ENCODE data around the gene ZNF438. TPM values are rescaled to one million over a fixed set of nuclear protein-coding genes. Genes with fewer than 3 reads are reported as not detected.

ZNF438 gene, protein sequence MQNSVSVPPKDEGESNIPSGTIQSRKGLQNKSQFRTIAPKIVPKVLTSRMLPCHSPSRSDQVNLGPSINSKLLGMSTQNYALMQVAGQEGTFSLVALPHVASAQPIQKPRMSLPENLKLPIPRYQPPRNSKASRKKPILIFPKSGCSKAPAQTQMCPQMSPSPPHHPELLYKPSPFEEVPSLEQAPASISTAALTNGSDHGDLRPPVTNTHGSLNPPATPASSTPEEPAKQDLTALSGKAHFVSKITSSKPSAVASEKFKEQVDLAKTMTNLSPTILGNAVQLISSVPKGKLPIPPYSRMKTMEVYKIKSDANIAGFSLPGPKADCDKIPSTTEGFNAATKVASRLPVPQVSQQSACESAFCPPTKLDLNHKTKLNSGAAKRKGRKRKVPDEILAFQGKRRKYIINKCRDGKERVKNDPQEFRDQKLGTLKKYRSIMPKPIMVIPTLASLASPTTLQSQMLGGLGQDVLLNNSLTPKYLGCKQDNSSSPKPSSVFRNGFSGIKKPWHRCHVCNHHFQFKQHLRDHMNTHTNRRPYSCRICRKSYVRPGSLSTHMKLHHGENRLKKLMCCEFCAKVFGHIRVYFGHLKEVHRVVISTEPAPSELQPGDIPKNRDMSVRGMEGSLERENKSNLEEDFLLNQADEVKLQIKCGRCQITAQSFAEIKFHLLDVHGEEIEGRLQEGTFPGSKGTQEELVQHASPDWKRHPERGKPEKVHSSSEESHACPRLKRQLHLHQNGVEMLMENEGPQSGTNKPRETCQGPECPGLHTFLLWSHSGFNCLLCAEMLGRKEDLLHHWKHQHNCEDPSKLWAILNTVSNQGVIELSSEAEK
- total RNA-seq (10 to 100 TPM in 1 of 7 donors, 1 to 10 TPM in 6; 6.2 to 11.6 (median 6.9) TPM), polyA plus RNA-seq (10 to 100 TPM in 1 of 2 donors, 1 to 10 TPM in 1; 7.1 to 12.7 TPM)
- long read RNA-seq, donor 1, partial matches to known transcripts, result 8 of 18 reads
- long read RNA-seq, donor 1, other reads (novel, unspliced or antisense), result 8 of 18 reads
- long read RNA-seq, donor 2, partial matches to known transcripts, result 0 of 2 reads
- long read RNA-seq, donor 2, other reads (novel, unspliced or antisense), result 0 of 2 reads
- long read RNA-seq, donor 3, partial matches to known transcripts, result 1 of 12 reads
- long read RNA-seq, donor 3, other reads (novel, unspliced or antisense), result 5 of 12 reads

DNA sequence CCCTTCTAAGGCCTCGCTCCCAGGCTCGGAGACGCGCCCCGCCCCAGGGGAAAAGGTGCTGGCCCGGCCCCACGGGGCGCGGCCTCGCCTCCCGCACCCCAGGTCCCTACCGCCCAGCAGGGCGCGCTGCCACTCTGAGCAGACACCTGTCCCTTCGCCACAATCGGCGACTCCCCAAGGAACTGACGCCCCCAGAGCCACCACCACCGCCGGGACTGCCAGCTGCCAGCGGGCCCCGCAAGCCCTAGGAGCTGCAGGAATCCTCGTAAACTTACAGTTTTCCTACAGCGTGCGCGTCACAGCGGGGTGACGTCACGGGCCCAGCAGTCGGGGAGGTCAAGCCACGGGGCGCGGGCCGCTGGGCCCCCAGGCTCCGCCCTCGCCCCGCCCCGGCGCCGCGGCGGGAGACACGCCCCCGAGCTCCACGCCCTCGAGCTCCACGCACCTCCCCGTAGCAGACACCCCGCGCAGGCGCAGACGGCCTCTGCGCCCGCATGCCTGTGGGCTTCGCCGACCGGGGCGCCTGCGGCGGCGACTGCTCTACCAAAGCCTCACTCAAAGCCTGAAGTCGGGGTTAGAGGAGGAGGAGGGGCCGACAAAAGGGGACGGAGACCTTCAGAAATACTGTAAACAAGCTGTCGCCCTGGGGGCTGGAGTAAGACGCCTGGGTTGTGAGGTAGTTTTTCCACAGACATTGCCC is at the start of gene ZNF438:
Gene ZNF438 (minus strand): TSS at position 308 of the 700 bp plus-strand sequence. CDS start 154,831 bp downstream, outside the sequence.
- Histone ChIP-seq H3K9me3 (no peaks in the 10 kb centered on the region), H3K4me3 (peak within 1 kb of the TSS; percentile 83), H3K4me1 (ENCODE audit: insufficient read depth) (peaks cover 6% of the 10 kb centered on the region), H3K27ac (peak within 1 kb of the TSS; percentile 93 to 100), H3K27me3 (no peaks in the 10 kb centered on the region), H3K36me3 (no peaks in the 10 kb centered on the region)
- peak; percentile 43 for TF ChIP-seq EP300 (IDR thresholded peaks at IDR 0.05)
- peak; percentile 84 for TF ChIP-seq POLR2A (IDR thresholded peaks at IDR 0.05)
- TF ChIP-seq, protein P1, sequence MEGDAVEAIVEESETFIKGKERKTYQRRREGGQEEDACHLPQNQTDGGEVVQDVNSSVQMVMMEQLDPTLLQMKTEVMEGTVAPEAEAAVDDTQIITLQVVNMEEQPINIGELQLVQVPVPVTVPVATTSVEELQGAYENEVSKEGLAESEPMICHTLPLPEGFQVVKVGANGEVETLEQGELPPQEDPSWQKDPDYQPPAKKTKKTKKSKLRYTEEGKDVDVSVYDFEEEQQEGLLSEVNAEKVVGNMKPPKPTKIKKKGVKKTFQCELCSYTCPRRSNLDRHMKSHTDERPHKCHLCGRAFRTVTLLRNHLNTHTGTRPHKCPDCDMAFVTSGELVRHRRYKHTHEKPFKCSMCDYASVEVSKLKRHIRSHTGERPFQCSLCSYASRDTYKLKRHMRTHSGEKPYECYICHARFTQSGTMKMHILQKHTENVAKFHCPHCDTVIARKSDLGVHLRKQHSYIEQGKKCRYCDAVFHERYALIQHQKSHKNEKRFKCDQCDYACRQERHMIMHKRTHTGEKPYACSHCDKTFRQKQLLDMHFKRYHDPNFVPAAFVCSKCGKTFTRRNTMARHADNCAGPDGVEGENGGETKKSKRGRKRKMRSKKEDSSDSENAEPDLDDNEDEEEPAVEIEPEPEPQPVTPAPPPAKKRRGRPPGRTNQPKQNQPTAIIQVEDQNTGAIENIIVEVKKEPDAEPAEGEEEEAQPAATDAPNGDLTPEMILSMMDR (IDR thresholded peaks at IDR 0.05), result peak in 2 of 3 donors; percentile 62 to 64
- WGBS, 3 donors, result 0 to 1% (median 1%) methylated on average over 42 to 66 of the region's 66 CpGs
- intact Hi-C loops (cut with DNase I), result loop anchor here in 2 of 4 donors (5.0 to 10.0 kb wide), 3 partner anchors 103 to 244 kb away; no protein-coding TSS in a partner anchor
- DNase-seq, result peak; percentile 94 to 99 (median 97)

DNA sequence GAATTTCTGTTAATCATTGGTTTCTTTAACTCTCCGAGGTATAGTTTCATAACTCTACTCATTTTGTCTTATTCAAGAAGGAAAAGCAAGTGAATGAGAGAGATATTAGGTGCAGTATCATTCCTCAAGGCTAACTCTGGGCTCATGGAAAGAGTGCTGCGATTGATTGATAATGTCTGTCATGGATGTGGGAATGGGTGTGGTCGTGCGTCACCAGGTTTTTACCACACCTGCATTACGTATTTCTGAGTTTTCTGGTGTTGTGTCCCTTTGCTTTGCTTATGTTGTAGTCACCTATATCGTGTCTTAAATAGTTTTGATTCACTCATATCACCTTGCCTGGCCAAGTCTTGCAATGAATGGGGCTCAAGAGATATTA is 44.9 kb upstream of the ZNF438 start:
- H3K36me3 ChIP-seq, result no peaks in the 10 kb centered on the region
- H3K4me3 ChIP-seq, result no peak overlapping the region
- H3K4me1 ChIP-seq (ENCODE audit: insufficient read depth), result no peaks in the 10 kb centered on the region
- no peak for TF ChIP-seq EP300 (IDR thresholded peaks at IDR 0.05)
- TF ChIP-seq, protein P1 (IDR thresholded peaks at IDR 0.05), result no peak
- TF ChIP-seq POLR2A (IDR thresholded peaks at IDR 0.05), result no peak
- WGBS, 3 donors, result 89 to 98% (median 96%) methylated on average over 6 of the region's 6 CpGs
- H3K27me3 ChIP-seq, result no peaks in the 10 kb centered on the region
- H3K9me3 ChIP-seq, result no peaks in the 10 kb centered on the region
- no peak overlapping the region for H3K27ac ChIP-seq
- no peak for DNase-seq
- intact Hi-C loops (cut with DNase I), result no loop called here

DNA sequence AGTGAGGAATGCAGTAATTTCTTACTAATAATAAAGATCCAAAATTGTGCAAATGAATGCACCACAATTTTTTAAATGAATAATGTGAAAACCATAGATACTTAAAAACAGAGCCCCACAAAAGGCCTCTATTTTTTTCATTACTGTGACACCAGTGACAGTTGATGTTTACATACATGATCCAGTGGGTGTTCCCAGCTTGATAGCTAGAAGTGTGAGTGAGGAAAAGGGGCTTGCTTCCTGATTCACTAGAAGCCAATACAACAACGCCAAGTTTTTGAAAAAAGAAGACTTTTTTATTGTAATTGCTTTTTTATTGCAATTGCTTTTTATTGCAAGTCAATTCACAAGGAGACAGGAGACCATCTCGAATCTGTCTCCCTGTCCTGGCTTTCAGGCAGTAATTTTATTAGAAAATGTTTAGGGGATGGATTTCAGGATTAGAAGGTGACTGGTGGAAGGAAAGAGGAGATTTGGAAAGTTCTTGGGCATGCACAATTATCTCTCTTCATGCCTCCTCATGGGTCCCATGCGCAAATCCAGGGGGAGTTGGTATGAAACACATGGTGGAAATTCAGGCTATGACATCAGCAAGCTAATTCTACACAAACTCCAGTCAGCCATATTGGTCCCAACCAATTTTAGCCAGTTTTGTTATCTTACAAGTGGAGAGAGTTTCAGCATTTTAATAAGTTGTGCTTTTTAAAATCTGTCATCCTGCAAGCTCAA is 44.4 kb upstream of the ZNF438 start:
- Histone ChIP-seq H3K4me3 (no peak overlapping the region), H3K4me1 (ENCODE audit: insufficient read depth) (no peaks in the 10 kb centered on the region), H3K27me3 (no peaks in the 10 kb centered on the region), H3K36me3 (no peaks in the 10 kb centered on the region), H3K27ac (no peak overlapping the region), H3K9me3 (no peaks in the 10 kb centered on the region)
- 87 to 92% (median 90%) methylated on average over 3 of the region's 3 CpGs for WGBS, 3 donors
- TF ChIP-seq EP300 (IDR thresholded peaks at IDR 0.05) (no peak), POLR2A (IDR thresholded peaks at IDR 0.05) (no peak)
- TF ChIP-seq, protein P1 (IDR thresholded peaks at IDR 0.05), result no peak
- intact Hi-C loops (cut with DNase I), result no loop called here
- no peak for DNase-seq
